GM12872 (cell line): ENCODE measurements around the gene BNIP3.

ENCODE experiments used
- CTCF ChIP-seq: IDR thresholded peaks from 3 replicates; pipeline ENCODE4 v1.5.1; 2011; ENCODE audit warnings: low read depth, mild to moderate bottlenecking, low read length, moderate library complexity; ENCODE audit not compliant: insufficient read depth

The BNIP3 gene

GRCh38 chr10:131979821-131980270 is 1.9 kb downstream of the BNIP3 start:
- TF ChIP-seq CTCF, result no peak

GRCh38 chr10:131979336-131979735 is 2.4 kb downstream of the BNIP3 start:
- no peak for TF ChIP-seq CTCF

GRCh38 chr10:131978851-131979250 is 2.9 kb downstream of the BNIP3 start:
- no peak for TF ChIP-seq CTCF

- no peak for TF ChIP-seq CTCF
Observed at GRCh38 chr10:131978366-131978765, 3.4 kb downstream of the BNIP3 start.

- TF ChIP-seq CTCF, result no peak
Observed at GRCh38 chr10:131977323-131978096, 4.2 kb downstream of the BNIP3 start.

- TF ChIP-seq CTCF, result no peak
Observed at GRCh38 chr10:131975796-131976195, 5.9 kb downstream of the BNIP3 start.

- no peak for TF ChIP-seq CTCF
Observed at GRCh38 chr10:131975003-131975402, 6.7 kb downstream of the BNIP3 start.
